Measurements from ENCODE around the gene USP48. TPM values are rescaled to one million over a fixed set of nuclear protein-coding genes. Genes with fewer than 3 reads are reported as not detected.

The USP48 gene
- total and polyA plus RNA-seq, 2 of the 8 experiments (the other 6 are each of a cell fraction or from before 2014, with no cell fraction given), result 12.8 to 83.5 TPM

DNA sequence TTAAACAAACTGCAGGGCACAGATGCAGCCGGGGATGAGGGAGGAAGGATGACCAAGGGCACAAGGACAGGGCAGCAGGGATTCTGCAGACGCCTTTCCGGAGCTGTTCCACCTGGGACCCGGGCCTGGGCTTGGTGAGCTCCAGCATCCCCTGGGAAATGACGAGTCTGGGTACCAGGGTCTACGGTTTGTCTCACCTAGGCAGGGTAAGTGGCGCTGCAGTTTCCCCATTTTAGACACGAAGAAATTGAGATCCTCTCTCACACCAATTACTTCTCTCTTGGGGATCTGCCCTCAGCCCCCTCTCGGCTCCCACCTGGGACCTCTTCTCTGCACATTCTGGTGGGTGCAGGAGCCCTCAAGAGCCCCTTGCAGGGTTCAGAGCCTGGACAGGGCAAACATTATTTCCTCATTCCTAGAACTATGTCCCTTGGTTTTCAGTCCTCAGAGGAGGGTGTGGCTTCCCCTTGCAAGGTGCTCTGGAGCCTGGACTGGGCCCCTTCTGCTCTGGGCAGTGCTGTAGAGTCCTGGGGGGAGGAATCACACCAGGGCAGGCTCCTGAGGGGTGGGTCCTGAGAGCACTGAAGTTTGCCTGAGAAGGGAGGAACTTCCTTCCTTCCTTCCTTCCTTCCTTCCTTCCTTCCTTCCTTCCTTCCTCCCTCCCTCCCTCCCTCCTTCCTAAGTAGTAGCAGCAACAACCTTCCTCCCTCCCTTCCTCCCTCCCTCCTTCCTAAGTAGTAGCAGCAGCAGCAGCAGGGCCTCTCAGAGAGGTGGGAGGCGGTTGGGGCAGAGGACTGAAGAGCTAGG is 129.8 kb downstream of the USP48 start (continued):
- TF ChIP-seq PHF8 (conservative IDR thresholded peaks at IDR 0.05; ENCODE audit: low read depth, low read length) (no peak), KDM1A (IDR thresholded peaks at IDR 0.05; ENCODE audit: borderline replicate concordance, low read length) (no peak), SP2 (IDR thresholded peaks at IDR 0.05; ENCODE audit: low read length) (no peak), HDAC2 (IDR thresholded peaks at IDR 0.05; ENCODE audit: borderline replicate concordance in 1 of 2, low read depth in 2 of 2, low read length in 2 of 2) (no peak), NANOG (IDR thresholded peaks at IDR 0.05; ENCODE audit: insufficient read depth, low read depth, low read length, poor library complexity, severe bottlenecking) (no peak)
